GM12878 (cell line): ENCODE results near the gene SIGLEC11.
A peak's percentile ranks its signal among the peaks of the same experiment; 100 is the strongest.

Experiments used
- ATF3 ChIP-seq: IDR thresholded peaks from 2 replicates; pipeline ENCODE4 v1.6.1; 2011; ENCODE audit warnings: low read depth, mild to moderate bottlenecking, low read length, moderate library complexity, borderline replicate concordance; ENCODE audit errors: extremely low read depth
- CHD4 ChIP-seq: fragments of 200-600 bp; sonication (generic); IDR thresholded peaks from 2 replicates; pipeline ENCODE4 v1.6.1; 2016; ENCODE audit warnings: mild to moderate bottlenecking
- EGR1 ChIP-seq, 2 experiments: IDR thresholded peaks; 1 replicate in 1 of 2; 2 replicates in 1 of 2; pipeline ENCODE4 v1.6.1; 2011 to 2012; ENCODE audit warnings: low read depth in 2 of 2, low read length in 2 of 2, borderline replicate concordance in 1 of 2, mild to moderate bottlenecking in 1 of 2, moderate library complexity in 1 of 2
- EZH2 ChIP-seq: IDR thresholded peaks from 2 replicates; pipeline ENCODE4 v1.6.1; 2012; ENCODE audit warnings: low read depth, mild to moderate bottlenecking, control low read depth, inconsistent platforms, low read length, borderline replicate concordance; ENCODE audit not compliant: control insufficient read depth
- NR2C2 ChIP-seq: IDR thresholded peaks from 2 replicates; pipeline ENCODE4 v1.6.1; 2011; ENCODE audit warnings: borderline replicate concordance, low read depth; ENCODE audit not compliant: control insufficient read depth, insufficient read length
- POLR2A ChIP-seq: IDR thresholded peaks from 2 replicates; pipeline ENCODE4 v1.6.1; 2011; ENCODE audit warnings: low read depth, mild to moderate bottlenecking, low read length
- REST ChIP-seq: IDR thresholded peaks from 2 replicates; pipeline ENCODE4 v1.6.1; 2012; ENCODE audit warnings: mild to moderate bottlenecking, low read depth, low read length
- SREBF2 ChIP-seq: IDR thresholded peaks from 2 replicates; pipeline ENCODE4 v1.6.1; 2012; ENCODE audit warnings: mild to moderate bottlenecking, low read length
- USF2 ChIP-seq: IDR thresholded peaks from 2 replicates; pipeline ENCODE4 v1.6.1; 2011; ENCODE audit warnings: low read depth, low read length, improper control_type of control experiment, borderline replicate concordance
- TF ChIP-seq, protein P1 (sequence below), 3 experiments: IDR thresholded peaks in 2 of 3; conservative IDR thresholded peaks in 1 of 3; 2 replicates each; pipeline ENCODE4 v1.5.1; 2011; ENCODE audit warnings: low read depth in 3 of 3, low read length in 3 of 3, mild to moderate bottlenecking in 3 of 3, control low read depth in 2 of 3, moderate library complexity in 2 of 3, inconsistent platforms in 1 of 3, mixed read lengths in 1 of 3; ENCODE audit not compliant: control insufficient read depth in 2 of 3, insufficient read depth in 1 of 3; ENCODE audit errors: extremely low read depth in 1 of 3
- TF ChIP-seq, protein P2 (sequence below): IDR thresholded peaks from 2 replicates; pipeline ENCODE4 v1.6.1; 2012; ENCODE audit warnings: low read length, inconsistent platforms
- TF ChIP-seq, protein P3 (sequence below): fragments of 150-350 bp; IDR thresholded peaks from 2 replicates; pipeline ENCODE4 v1.6.1; 2016; ENCODE audit warnings: low read depth, low read length

DNA sequence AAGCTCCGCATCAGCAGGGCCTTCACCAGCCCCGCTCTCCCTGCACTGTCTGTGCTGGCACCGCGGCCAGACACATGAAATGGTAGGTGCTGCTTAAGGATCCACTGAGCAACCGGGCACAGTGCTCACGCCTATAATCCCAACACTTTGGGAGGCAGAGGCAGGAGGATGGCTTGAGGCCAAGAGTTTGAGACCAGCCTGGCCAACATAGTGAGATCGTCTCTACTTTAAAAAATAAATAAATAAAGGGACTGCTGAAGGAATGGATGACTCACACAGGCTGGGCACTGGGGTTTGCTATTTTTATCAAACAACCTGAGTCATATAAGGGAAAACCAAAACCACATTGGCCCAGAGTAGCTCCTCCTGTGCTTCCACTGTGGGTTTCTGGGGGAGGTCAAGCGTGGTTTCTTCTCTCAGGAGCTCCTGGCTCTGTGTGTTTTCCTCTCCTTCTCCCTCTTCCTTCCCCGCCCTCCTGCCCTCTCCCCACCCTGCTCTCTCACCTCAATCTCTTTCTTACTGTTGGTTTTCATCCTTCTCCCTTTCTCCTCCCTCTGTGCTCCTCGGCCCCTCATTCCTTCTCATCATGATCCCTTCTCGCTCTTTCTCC is 42.9 kb upstream of the SIGLEC11 start:
- TF ChIP-seq, protein P1, sequence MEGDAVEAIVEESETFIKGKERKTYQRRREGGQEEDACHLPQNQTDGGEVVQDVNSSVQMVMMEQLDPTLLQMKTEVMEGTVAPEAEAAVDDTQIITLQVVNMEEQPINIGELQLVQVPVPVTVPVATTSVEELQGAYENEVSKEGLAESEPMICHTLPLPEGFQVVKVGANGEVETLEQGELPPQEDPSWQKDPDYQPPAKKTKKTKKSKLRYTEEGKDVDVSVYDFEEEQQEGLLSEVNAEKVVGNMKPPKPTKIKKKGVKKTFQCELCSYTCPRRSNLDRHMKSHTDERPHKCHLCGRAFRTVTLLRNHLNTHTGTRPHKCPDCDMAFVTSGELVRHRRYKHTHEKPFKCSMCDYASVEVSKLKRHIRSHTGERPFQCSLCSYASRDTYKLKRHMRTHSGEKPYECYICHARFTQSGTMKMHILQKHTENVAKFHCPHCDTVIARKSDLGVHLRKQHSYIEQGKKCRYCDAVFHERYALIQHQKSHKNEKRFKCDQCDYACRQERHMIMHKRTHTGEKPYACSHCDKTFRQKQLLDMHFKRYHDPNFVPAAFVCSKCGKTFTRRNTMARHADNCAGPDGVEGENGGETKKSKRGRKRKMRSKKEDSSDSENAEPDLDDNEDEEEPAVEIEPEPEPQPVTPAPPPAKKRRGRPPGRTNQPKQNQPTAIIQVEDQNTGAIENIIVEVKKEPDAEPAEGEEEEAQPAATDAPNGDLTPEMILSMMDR (IDR thresholded peaks at IDR 0.05 in 2 of 3, conservative IDR thresholded peaks at IDR 0.05 in 1 of 3; ENCODE audit: control insufficient read depth in 2 of 3, extremely low read depth in 1 of 3, insufficient read depth in 1 of 3, low read depth in 3 of 3, low read length in 3 of 3): no peak
- TF ChIP-seq REST: no peak
- no peak for TF ChIP-seq EZH2
- TF ChIP-seq USF2: no peak
- TF ChIP-seq POLR2A: no peak
- TF ChIP-seq EGR1 (IDR thresholded peaks at IDR 0.05; ENCODE audit: borderline replicate concordance in 1 of 2, low read depth in 2 of 2, low read length in 2 of 2): no peak
- no peak for TF ChIP-seq ATF3
- TF ChIP-seq, protein P2, sequence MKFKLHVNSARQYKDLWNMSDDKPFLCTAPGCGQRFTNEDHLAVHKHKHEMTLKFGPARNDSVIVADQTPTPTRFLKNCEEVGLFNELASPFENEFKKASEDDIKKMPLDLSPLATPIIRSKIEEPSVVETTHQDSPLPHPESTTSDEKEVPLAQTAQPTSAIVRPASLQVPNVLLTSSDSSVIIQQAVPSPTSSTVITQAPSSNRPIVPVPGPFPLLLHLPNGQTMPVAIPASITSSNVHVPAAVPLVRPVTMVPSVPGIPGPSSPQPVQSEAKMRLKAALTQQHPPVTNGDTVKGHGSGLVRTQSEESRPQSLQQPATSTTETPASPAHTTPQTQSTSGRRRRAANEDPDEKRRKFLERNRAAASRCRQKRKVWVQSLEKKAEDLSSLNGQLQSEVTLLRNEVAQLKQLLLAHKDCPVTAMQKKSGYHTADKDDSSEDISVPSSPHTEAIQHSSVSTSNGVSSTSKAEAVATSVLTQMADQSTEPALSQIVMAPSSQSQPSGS: peak; percentile 55; the same call in 1 of the 2 replicates
- no peak for TF ChIP-seq SREBF2
- TF ChIP-seq CHD4: no peak
- TF ChIP-seq NR2C2: no peak
- TF ChIP-seq, protein P3, sequence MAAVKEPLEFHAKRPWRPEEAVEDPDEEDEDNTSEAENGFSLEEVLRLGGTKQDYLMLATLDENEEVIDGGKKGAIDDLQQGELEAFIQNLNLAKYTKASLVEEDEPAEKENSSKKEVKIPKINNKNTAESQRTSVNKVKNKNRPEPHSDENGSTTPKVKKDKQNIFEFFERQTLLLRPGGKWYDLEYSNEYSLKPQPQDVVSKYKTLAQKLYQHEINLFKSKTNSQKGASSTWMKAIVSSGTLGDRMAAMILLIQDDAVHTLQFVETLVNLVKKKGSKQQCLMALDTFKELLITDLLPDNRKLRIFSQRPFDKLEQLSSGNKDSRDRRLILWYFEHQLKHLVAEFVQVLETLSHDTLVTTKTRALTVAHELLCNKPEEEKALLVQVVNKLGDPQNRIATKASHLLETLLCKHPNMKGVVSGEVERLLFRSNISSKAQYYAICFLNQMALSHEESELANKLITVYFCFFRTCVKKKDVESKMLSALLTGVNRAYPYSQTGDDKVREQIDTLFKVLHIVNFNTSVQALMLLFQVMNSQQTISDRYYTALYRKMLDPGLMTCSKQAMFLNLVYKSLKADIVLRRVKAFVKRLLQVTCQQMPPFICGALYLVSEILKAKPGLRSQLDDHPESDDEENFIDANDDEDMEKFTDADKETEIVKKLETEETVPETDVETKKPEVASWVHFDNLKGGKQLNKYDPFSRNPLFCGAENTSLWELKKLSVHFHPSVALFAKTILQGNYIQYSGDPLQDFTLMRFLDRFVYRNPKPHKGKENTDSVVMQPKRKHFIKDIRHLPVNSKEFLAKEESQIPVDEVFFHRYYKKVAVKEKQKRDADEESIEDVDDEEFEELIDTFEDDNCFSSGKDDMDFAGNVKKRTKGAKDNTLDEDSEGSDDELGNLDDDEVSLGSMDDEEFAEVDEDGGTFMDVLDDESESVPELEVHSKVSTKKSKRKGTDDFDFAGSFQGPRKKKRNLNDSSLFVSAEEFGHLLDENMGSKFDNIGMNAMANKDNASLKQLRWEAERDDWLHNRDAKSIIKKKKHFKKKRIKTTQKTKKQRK: no peak
